Ectodermal cell (in vitro differentiated cells): ENCODE measurements around the gene NUDT1.

Source experiments
- H3K27ac ChIP-seq: 2 replicates; pipeline ENCODE4 v1.7.0; 2013; ENCODE audit warnings: mild to moderate bottlenecking, low read depth, low read length; ENCODE audit not compliant: insufficient read depth, poor library complexity, severe bottlenecking
- H3K27me3 ChIP-seq: 2 replicates; pipeline ENCODE4 v1.7.0; 2013; ENCODE audit warnings: mild to moderate bottlenecking, low read length; ENCODE audit not compliant: insufficient read depth, control insufficient read depth, poor library complexity, severe bottlenecking
- H3K36me3 ChIP-seq: one replicate; pipeline ENCODE4 v1.7.0; 2013; ENCODE audit warnings: low read length; ENCODE audit not compliant: control insufficient read depth, insufficient read depth
- H3K4me1 ChIP-seq: one replicate; pipeline ENCODE4 v1.7.0; 2013; ENCODE audit warnings: low read length; ENCODE audit not compliant: control insufficient read depth, insufficient read depth
- H3K4me3 ChIP-seq: 2 replicates; pipeline ENCODE4 v1.7.0; 2013; ENCODE audit warnings: low read depth, low read length, control low read depth; ENCODE audit not compliant: insufficient read depth
- H3K9me3 ChIP-seq: 2 replicates; pipeline ENCODE4 v1.7.0; 2013; ENCODE audit warnings: mild to moderate bottlenecking, low read length, moderate library complexity; ENCODE audit not compliant: control insufficient read depth
- WGBS, 2 experiments: methylation state at CpG; one replicate each; pipeline ENCODE4 v1.1.7; 2013; ENCODE audit warnings: missing lambda C conversion rate in 2 of 2; 5-methylcytosine and 5-hydroxymethylcytosine counted together

NUDT1 gene

GRCh38 chr7:2290877-2291276 is 48.9 kb downstream of the NUDT1 start:
- H3K27ac ChIP-seq, result no peak overlapping the region
- H3K4me1 ChIP-seq, result no peaks in the 10 kb centered on the region
- H3K4me3 ChIP-seq, result no peak overlapping the region
- no peaks in the 10 kb centered on the region for H3K9me3 ChIP-seq
- H3K27me3 ChIP-seq, result no peaks in the 10 kb centered on the region
- H3K36me3 ChIP-seq, result no peaks in the 10 kb centered on the region
- 94 to 95% methylated on average over 6 of the region's 6 CpGs for WGBS, 2 experiments

DNA sequence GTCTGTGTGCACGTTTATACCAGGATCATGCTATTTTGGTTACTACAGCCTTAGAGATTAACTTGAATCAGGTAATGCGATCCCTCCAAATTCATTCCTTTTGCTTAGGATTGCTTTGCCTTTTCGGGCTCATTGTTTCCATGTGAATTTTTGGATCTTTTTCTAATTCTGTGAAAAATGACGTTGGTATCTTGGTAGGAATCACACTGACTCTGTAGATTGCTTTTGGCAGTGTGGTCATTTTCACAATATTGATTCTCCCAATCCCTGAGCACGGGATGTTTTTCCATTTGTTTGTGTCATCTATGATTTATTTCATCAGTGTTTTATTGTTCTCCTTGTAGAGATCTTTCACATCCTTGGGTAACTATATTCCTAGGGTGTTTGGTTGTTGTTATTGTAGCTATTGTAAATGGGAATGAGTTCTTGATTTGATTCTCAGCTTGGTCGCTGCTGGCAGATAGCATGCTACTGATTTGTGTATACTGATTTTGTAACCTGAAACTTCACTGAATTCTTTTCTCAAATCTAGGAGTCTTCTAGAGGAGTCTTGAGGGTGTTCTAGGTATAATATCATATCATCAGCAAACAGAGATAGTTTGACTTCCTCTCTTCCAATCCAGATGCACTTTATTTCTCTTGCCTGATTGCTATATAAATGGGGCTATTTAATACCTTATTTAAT is 54.1 kb downstream of the NUDT1 start:
- Histone ChIP-seq H3K4me1 (peaks cover 6% of the 10 kb centered on the region), H3K27me3 (no peaks in the 10 kb centered on the region), H3K9me3 (no peaks in the 10 kb centered on the region), H3K27ac (no peak overlapping the region), H3K4me3 (no peak overlapping the region), H3K36me3 (no peaks in the 10 kb centered on the region)
- WGBS, 2 experiments, result 91 to 95% methylated on average over 6 of the region's 6 CpGs

- H3K9me3 ChIP-seq, result no peaks in the 10 kb centered on the region
- H3K4me3 ChIP-seq, result no peak overlapping the region
- no peaks in the 10 kb centered on the region for H3K27me3 ChIP-seq
- H3K4me1 ChIP-seq, result peaks cover 6% of the 10 kb centered on the region
- whole genome bisulfite sequencing, 2 experiments, result 93 to 96% methylated on average over 6 of the region's 6 CpGs
- H3K36me3 ChIP-seq, result no peaks in the 10 kb centered on the region
- H3K27ac ChIP-seq, result no peak overlapping the region
These were observed 54.8 kb downstream of the NUDT1 start for GRCh38 chr7:2296832-2297231.

DNA sequence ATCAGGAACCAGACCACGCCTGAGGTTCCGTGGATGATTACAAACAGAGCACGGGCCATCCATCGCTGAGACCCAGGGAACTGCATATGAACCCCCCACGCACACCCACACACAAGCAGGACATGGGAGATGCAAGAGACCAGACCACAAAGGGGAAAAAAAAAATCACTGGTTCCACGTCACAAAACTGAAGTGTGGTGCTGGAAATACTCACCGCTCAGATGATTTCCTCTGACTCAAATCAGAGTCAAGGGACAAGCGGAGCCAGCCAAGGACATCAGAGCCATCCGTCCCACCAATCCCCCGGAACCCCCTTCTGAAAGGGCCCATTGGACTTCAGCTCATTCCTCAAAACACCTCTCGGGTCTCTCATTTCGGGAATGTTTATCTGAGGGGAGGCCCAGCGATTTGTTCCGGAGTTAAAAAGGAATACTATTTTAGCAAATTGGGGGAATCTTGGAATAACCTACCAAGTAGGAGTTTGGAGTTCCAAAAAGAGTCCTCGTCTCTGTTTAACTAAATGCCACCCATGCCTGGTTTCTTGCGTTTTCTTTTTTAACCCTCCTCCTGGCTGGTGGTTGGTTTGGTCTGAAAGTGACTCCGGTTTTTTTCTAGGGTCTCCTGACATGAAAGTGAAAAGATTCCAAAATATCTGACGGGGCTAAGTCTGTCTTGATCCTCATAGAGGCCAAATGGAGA is 57.3 kb downstream of the NUDT1 start:
- Histone ChIP-seq H3K4me1 (peaks cover 6% of the 10 kb centered on the region), H3K27ac (peak overlapping the region; percentile 16), H3K27me3 (no peaks in the 10 kb centered on the region), H3K9me3 (no peaks in the 10 kb centered on the region), H3K4me3 (no peak overlapping the region), H3K36me3 (no peaks in the 10 kb centered on the region)
- WGBS, 2 experiments, result 95% methylated on average over 18 of the region's 18 CpGs

DNA sequence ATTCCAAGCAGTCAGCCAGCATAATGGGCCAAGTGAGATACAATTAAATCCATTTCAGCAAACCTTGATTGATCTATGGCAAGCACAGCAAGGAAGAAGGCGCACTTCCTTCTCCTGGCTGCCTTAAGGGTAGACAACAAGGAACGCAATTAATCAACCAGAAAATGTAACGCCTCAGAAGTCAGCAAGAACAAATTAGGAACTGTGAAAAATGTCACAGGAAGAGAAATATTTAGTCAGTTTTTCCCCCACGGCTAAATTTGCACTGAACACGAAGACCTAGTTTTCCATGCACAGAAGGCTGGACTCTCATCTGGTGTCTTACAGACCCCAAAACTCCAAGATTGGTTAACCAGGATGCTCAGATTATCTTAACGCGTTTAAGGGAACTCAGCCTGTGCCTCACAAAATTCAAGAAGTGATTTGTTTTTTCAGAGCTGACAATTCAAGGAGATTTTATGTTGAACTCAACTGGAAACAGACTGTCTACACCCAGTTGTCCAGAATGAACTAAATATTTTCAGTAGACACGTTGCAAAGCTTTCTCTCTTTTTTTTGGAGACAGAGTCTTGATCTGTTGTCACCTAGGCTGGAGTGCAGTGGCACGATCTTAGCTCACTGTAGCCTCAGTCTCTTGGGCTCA is 58.0 kb downstream of the NUDT1 start:
- Histone ChIP-seq H3K4me1 (peaks cover 6% of the 10 kb centered on the region), H3K36me3 (no peaks in the 10 kb centered on the region), H3K27ac (peak overlapping the region; percentile 16), H3K9me3 (no peaks in the 10 kb centered on the region), H3K27me3 (no peaks in the 10 kb centered on the region), H3K4me3 (no peak overlapping the region)
- WGBS, 2 experiments, result 91 to 94% methylated on average over 9 of the region's 9 CpGs
